HG02973 (cell line): ENCODE measurements around the gene VWCE.
"Not testable (repeated sequence)": the region's sequence is repeated elsewhere in the genome, so short reads cannot be mapped to it uniquely, and the experiment has no call there.

Experiments used
- ATAC-seq: cut with Tn5 transposase; IDR thresholded peaks from one replicate; pipeline ENCODE4 v1.9.1; 2021; ENCODE audit warnings: moderate library complexity; ENCODE audit not compliant: unreplicated experiment

VWCE gene

DNA sequence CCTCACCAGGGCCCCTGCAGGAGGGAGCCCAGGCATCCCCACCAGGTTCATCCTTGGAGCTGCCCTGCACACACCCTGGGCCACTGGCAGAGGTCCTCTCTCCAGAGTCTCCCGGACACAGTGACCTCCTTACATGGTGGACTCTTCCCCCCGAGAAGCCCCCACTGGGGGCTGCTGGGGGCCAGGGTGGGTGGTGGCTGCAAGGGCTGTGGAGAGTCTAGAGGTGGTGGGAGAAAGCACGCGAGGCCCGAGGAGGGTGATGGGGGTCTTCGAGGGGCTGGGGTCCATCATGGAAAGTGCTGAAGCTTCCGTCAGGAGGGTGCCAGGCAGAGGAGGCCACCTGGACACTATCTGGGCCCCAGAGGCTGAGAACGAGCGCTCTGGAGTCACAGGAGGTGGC is 36.6 kb downstream of the VWCE start:
- ATAC-seq, result no peak

DNA sequence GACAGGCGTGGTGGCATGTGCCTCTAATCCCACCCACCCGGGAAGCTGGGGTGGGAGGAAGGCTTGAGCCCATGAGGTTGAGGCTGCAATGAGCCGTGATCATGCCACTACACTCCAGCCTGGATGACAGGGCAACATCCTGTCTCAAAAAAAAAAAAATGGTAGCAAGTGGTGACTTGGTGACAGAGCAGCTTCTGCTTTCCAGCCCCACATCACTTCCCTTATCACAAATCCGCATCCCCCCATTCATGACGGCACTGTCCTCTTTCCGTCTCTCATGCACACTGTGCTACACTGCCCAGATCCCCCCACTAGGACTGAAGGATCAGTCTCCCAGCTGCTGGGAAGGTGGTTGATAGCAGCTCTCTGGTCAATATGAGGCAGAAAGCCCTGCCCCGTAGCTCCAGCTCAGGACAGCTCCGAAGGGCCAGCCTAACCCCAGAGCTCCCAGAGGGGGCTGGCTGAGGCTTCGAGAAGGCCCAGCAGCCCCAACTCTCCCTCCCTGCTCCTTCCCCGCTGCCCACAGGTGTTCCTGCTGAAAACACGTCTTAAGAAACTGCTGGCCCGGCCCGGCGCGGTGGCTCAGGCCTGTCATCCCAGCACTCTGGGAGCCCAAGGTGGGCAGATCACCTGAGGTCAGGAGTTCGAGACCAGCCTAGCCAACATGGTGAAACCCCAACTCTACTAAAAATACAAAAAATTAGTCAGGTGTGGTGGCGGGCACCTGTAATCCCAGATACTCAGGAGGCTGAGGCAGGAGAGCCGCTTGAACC is 38.2 kb downstream of the VWCE start:
- no peak for ATAC-seq

DNA sequence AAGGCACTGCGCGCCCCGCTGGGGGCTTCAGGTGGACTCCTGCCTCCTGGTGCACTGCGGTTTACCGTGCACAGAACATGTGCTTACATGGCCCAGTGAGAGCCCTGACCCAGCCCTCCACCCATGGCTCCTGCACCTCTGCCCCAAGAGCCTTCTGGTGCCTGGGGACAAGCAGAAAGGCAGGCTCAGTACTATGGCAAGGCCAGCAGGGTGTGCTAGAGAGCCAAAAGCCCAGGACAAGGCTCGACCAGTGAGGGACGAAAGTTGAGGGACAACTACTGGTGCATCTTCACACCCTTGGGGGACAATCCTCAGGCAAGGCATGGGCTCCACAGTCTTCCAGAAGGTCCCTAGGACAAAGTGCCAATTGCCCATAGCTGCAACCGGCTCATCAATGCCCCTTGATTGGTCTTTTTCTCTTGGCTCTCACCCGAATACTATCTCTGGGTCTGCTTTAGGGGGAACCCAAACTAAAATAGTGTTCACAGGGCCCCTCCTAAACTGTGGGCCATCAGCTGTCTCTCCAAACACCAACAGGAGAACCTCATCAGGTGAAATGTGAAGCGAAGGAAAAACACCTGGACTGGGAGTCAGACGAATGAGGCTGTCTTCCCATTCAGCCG is 40.6 kb downstream of the VWCE start:
- ATAC-seq, result no peak

DNA sequence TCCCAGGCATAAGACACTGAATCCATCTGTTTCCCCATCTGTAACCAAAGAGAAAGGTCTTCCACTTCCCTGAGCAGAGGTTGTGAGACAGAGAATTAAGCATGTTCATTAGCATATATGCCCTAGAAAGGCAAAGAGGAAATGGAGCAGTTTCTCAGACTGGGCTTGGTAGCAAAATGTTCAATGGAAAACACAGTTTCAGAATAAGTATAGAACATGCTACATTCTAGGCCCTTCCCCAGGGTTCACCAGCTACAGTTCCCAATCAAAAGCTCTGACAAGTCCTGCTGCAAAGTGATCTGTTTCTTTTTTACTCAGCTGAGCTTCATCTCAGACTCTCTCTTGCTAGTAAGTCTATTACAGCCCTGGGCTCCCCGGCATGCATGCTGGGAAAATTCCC is 42.8 kb downstream of the VWCE start:
- not testable (repeated sequence) for ATAC-seq

DNA sequence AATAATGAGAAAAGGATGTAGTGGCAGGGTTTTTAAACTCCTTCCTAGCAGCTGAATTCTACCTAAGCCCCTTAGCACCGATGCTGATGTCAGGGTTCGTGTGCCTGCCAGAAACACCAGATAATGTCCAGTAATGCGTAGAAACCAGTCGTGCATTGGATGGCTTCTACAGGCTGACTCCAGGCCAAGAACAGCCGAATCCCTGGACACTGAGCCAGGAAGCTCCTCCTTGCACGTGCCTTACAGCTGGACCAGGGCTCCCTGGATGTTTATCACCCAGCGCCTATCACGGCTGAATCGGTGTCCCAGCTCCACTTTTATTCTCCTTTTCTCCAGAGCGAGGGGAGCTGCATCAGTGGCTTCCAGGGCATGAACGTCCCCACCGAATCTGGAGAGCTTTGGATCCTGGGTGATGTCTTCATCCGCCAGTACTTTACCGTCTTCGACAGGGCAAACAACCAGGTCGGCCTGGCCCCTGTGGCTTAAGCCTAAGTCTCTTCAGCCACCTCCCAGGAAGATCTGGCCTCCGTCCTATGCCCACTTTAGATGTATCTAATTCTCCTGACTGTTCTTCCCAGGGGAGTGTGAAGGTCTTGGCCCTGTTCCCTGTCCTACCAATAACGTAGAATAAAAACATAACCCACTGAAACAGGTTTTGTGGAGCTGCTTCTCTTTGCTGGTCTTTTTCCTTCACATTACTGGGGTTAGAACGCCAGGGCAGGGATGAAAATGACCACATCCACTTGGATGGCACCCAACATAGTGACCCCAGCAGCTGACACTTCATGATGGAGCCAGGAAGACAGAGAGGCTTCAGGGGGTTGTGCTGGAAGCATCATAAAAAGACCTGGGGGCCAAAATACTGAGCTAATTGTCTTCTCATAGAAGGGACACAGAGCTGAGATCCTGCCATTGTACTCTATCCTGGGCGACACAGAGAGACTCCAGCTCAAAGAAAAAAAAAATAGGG is 44.0 kb downstream of the VWCE start:
- not testable (repeated sequence) for ATAC-seq

DNA sequence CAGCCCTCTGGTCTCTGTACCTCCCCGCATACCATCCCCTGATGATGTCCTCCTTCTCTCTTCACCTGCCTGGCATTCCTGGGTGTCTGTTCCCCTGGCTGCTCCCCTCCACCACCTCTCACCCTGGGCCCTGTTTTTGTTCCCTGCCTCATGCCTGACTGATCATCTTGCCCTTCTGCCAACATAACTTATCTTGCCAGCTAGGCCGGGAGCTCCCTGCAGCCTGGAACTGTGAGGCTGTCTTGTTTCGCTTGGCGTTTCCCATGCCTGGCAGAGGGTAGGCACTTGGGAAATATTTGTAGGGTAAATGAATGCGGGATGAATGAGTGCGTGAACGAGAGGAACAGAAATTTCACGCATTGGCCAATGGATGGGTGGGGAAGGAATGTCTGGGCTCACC is 45.9 kb downstream of the VWCE start:
- ATAC-seq, result not testable (repeated sequence)

DNA sequence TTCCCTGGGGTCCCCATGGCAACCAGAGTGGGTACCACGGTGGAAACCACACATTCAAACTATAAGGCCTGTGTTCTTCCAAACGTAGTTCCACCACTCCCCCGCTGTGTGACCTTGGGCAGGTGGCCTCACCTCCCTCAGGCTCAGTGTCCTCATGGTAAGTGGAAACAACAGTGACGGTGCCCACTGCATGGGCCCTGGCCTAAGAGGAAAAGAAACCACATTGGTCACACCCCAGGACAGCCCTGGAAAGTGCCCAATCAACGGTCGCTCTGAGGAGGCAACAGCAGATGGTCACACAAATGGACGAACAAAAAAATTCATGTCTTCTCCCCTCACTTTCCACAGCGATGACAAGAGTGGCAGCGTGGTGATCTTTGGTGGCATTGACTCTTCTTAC is 47.0 kb downstream of the VWCE start:
- not testable (repeated sequence) for ATAC-seq

DNA sequence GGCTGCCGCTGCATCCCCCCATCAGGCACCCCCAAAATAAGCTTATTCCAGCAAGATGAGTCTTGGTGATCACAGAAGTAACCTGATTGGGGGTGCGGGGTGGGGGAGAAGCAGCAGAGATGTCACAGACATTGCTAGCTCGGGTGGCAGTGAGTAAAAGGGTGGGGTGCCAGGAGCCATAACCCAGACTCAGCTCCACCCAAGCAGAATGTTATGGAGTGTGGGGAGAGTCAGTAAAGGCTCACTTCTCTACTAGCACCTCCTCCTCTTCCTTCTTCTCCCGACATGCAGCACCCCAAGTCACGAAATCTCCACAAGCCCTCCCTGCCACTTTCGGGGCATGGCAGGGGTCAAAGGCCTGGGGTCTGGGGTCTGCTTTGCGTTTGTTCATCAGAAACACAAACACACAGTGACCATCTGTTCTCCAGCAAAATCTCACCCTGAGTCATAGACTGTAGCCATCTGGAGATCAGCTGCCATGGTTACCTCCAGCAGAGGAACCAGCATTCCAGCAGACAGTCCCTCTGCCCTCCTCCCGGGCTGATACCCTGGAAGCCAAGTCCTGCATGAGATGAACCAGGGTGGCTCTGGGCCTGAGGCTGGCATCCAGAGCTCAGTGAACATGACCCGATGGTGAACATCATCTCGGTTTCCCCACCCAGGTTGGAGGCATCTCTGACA is 49.7 kb downstream of the VWCE start:
- not testable (repeated sequence) for ATAC-seq

DNA sequence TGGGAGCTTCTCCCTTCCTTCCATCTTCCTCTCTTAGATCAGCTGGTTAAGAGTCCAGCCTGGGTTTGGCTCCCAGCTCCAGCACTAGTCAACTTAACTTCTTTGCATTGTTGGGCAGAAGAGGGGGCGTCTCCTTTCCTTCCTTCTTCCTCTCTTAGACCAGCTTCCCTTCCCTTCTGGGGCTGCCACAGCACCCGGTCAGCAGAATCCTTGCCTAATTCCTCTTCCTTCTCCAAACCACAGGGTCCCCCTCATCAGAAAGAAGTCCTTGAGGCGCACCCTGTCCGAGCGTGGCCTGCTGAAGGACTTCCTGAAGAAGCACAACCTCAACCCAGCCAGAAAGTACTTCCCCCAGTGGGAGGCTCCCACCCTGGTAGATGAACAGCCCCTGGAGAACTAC is 53.6 kb downstream of the VWCE start:
- ATAC-seq, result not testable (repeated sequence)

DNA sequence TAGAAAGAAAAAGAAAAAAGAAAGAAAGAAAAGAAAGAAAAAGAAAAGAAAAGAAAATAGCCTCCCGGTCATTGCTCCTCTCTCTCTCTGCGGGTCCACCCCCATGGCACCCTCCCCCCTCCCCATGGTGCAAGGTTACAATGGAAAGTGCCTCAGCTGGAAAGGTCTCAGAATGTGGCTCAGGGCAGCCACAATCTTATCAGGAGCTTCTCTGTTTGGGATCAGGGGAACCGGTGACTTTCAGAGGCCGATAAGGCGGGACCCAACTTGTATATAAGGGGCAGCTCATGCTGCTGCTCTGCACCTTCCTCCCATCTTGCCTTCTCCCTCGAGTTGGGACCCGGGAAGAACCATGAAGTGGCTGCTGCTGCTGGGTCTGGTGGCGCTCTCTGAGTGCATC is 54.2 kb downstream of the VWCE start, which contains the start of gene PGA5:
Gene PGA5 (plus strand): TSS at position 301 of the 400 bp plus-strand sequence. CDS start 52 bp downstream, at position 353.
- ATAC-seq, result not testable (repeated sequence)

DNA sequence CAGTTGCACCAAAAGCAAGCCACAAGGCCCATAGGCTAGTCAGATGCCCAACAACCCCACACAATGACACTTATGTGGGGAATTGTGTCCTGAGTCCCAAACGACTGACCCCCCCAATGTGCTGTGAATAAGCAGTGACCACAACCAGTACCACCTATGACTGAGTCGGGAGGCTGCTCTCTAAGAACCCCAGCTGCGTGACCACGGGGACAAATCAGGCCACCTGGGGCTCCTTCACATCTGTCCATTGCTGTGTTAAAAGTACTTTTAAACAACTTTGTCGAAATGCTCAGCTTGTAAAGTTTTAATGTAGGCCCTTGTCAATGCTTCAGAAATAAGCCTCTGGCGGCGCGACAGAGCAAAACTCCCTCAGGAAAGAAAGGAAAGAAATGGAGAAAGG is 54.8 kb downstream of the VWCE start:
- not testable (repeated sequence) for ATAC-seq

DNA sequence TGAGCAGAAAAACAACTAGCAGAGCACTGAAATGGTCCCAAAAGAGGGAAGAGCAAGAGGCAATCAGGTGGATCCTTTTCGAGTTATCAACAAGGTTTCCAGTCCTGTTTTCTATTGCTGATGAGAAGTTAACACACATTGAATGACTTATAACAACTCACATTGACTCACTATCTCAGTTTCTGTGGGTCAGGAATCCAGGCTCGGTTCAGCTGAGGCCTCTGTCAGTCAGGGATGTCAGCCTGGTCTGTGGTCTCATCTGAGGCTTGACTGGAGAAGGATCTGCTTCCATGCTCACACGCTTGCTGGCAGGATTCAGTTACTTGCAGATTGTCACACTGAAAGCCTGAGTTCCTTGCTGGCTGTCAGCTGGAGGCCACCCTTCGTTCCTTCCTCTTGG is 58.0 kb downstream of the VWCE start:
- not testable (repeated sequence) for ATAC-seq

DNA sequence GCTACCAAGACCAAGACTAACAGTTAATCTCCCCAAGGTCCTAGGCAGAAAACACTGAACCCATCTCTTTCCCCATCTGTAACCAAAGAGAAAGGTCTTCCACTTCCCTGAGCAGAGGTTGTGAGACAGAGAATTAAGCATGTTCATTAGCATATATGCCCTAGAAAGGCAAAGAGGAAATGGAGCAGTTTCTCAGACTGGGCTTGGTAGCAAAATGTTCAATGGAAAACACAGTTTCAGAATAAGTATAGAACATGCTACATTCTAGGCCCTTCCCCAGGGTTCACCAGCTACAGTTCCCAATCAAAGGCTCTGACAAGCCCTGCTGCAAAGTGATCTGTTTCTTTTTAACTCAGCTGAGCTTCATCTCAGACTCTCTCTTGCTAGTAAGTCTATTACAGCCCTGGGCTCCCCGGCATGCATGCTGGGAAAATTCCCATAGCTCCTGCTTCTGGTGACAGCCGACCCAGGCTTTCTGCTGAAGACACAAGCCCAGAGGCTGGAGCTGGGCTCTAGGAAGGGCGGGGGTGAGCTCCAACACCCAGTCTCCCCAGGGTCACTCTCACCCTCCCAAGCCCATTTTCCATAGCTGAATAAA is 62.5 kb downstream of the VWCE start:
- not testable (repeated sequence) for ATAC-seq

DNA sequence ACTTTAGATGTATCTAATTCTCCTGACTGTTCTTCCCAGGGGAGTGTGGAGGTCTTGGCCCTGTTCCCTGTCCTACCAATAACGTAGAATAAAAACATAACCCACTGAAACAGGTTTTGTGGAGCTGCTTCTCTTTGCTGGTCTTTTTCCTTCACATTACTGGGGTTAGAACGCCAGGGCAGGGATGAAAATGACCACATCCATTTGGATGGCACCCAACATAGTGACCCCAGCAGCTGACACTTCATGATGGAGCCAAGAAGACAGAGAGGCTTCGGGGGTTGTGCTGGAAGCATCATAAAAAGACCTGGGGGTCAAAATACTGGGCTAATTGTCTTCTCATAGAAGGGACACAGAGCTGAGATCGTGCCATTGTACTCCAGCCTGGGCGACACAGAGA is 63.5 kb downstream of the VWCE start:
- ATAC-seq, result not testable (repeated sequence)

DNA sequence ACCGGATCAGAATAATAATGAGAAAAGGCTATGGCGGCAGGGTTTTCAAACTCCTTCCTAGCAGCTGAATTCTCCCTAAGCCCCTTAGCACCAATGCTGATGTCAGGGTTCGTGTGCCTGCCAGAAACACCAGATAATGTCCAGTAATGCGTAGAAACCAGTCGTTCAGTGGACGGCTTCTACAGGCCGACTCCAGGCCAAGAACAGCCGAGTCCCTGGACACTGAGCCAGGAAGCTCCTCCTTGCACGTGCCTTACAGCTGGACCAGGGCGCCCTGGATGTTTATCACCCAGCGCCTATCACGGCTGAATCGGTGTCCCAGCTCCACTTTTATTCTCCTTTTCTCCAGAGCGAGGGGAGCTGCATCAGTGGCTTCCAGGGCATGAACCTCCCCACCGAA is 64.1 kb downstream of the VWCE start:
- ATAC-seq, result not testable (repeated sequence)

DNA sequence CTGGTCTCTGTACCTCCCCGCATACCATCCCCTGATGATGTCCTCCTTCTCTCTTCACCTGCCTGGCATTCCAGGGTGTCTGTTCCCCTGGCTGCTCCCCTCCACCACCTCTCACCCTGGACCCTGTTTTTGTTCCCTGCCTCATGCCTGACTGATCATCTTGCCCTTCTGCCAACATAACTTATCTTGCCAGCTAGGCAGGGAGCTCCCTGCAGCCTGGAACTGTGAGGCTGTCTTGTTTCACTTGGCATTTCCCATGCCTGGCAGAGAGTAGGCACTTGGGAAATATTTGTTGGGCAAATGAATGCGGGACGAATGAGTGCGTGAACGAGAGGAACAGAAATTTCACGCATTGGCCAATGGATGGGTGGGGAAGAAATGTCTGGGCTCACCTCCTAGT is 65.7 kb downstream of the VWCE start:
- not testable (repeated sequence) for ATAC-seq

DNA sequence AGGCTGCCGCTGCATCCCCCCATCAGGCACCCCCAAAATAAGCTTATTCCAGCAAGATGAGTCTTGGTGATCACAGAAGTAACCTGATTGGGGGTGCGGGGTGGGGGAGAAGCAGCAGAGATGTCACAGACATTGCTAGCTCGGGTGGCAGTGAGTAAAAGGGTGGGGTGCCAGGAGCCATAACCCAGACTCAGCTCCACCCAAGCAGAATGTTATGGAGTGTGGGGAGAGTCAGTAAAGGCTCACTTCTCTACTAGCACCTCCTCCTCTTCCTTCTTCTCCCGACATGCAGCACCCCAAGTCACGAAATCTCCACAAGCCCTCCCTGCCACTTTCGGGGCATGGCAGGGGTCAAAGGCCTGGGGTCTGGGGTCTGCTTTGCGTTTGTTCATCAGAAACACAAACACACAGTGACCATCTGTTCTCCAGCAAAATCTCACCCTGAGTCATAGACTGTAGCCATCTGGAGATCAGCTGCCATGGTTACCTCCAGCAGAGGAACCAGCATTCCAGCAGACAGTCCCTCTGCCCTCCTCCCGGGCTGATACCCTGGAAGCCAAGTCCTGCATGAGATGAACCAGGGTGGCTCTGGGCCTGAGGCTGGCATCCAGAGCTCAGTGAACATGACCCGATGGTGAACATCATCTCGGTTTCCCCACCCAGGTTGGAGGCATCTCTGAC is 68.5 kb downstream of the VWCE start:
- ATAC-seq, result not testable (repeated sequence)

DNA sequence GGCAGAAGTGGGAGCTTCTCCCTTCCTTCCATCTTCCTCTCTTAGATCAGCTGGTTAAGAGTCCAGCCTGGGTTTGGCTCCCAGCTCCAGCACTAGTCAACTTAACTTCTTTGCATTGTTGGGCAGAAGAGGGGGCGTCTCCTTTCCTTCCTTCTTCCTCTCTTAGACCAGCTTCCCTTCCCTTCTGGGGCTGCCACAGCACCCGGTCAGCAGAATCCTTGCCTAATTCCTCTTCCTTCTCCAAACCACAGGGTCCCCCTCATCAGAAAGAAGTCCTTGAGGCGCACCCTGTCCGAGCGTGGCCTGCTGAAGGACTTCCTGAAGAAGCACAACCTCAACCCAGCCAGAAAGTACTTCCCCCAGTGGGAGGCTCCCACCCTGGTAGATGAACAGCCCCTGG is 72.4 kb downstream of the VWCE start:
- not testable (repeated sequence) for ATAC-seq

DNA sequence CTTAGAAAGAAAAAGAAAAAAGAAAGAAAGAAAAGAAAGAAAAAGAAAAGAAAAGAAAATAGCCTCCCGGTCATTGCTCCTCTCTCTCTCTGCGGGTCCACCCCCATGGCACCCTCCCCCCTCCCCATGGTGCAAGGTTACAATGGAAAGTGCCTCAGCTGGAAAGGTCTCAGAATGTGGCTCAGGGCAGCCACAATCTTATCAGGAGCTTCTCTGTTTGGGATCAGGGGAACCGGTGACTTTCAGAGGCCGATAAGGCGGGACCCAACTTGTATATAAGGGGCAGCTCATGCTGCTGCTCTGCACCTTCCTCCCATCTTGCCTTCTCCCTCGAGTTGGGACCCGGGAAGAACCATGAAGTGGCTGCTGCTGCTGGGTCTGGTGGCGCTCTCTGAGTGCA is 73.1 kb downstream of the VWCE start, which contains the start of gene PGA4:
Gene PGA4 (plus strand): TSS at position 301 of the 400 bp plus-strand sequence. CDS start 54 bp downstream, at position 355.
- not testable (repeated sequence) for ATAC-seq
